ENCODE measurements around the gene VKORC1.

DNA sequence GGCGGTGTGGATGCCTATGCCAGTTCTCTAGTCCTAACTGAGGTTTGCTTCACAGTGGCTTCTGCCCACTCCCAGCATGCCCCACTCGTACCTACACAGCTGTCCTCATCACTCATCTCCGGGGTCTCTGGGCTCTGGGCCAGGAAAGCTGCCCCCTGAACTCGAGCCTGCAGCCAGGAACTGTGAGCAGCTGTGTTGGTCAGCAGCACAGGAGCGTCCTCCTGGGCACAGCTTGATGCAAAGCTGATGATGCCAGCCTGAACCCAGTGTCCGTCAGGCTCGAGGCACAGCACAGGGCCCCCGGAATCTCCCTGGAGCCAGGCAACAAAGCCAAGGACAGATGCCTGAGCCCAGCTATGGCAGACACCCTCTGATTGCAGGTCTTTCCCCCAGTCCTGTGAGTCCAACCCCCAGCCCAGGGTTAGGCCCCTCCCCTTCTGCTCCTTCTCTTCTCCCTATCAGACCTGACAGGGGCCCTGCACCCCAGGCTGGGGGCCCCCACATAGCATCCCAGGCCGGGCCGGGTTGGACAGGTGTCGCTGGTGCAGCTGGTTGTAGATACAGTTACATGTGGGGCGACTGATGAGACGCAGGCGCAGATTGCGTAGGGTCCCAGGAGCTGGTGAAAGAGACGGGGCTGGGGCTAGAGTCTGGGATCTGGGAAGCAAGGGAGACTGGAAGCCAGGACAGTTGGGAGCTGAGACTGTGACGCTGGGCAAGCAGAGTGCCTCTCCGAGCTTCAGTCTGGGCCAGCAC, 8.5 kb downstream of the VKORC1 start:
- no peak for TF ChIP-seq CTCF (conservative IDR thresholded peaks at IDR 0.05; ENCODE audit: low read depth, low read length)
- TF ChIP-seq EZH2 (IDR thresholded peaks at IDR 0.05; ENCODE audit: low read length, unreplicated experiment): no peak

Measured in PC-3 (cell line).